ENCODE data around the gene EIF4E3.

The EIF4E3 gene

GRCh38 chr3:71689291-71689690 lies 35.9 kb downstream of the EIF4E3 start:
- no peak for DNase-seq (ENCODE audit: low read depth)

DNA sequence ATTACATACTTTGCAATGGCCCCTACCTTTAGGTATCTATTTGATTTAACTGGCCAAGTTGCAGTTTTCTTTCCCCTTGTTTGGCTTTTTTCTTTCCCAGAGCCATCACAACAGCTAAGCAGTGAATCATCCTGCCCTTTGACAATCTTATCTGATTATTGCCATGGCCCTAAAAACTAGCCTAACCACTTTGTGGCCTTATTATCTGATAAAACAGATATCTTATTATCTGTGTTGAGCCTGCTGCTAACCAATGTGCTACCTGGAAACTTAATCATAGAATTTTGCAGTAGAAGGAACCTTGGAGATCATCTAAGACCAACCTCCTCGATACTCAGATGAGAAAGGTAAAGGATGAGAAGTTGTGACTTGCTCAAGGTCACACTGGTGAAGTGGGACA lies 37.1 kb downstream of the EIF4E3 start:
- no peak for DNase-seq (ENCODE audit: low read depth)

DNA sequence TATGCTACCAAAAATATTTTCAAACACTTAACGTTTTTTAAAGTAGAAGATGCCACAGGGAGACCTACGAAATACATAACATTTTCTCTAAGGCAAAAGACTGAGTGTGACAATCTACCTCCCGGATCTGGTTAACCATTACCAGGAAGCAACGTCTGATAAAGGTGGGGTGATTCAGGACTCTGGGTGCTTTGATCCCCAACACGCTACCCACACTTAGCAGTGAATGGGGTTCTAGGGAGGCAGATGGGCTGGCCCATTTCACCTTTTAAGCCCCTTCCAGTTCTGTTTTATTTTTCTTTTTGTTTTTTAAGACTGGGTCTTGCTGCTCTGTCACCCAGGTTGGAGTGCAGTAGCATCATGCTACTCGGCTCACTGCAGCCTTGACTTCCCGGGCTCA lies 39.5 kb downstream of the EIF4E3 start:
- DNase-seq (ENCODE audit: low read depth), result no peak

- no peak for DNase-seq (ENCODE audit: low read depth)
These were observed 40.3 kb downstream of the EIF4E3 start for GRCh38 chr3:71684757-71685386.

DNA sequence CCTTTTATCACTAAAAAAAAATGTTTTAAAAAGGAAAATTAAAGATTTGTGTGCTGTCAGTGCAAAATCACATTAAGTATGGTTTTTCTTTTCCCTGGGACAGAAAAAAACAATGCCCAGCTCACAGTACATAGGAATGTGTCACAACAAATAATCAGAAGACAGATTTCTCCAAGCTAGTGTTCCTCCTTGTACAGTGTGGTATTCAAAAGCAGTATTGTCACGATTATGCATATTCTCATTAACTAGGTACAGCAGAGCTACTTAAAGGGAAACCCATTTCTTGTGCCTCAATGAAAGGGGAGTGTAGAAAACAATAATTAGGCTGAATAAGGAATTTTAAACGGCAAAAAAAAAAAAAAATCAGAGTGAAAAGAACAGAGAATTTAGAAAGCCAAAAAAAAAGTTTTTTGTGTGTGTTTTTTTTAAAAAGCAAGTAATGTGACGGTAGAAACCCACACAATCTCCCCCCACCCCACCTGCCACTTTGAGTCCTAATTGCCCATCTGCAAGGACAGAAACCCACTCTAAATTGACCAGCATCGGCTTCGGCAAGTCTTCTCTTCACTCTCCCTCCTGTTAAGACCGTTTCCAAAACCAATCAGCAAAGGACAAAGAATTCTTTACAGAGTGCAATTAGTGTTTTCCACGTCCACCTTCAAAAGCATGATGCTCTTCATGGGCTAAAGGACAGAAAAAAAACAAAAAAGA lies 41.0 kb downstream of the EIF4E3 start:
- DNase-seq (ENCODE audit: low read depth), result no peak

DNA sequence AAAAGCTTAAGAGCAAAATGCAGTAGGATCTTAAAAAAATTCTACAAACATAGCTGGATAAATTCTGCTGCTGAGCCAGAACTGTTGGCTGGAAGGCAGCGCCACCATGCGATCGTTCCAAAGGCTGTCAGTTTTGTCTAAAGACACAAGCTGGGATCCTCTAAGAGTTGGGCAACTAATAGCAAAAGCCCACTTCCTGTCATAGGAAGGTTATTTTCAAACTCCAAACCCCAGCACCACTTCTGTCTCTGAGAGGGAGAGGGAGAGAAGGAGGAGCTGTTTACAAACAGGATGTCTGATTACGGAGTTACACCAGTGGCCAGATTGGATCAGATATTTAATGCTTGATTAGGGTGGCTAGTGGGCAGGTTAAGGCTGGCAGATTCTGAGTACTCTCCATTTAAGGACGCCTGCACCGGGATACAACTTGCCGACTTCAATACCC lies 44.0 kb downstream of the EIF4E3 start:
- no peak for DNase-seq (ENCODE audit: low read depth)

- DNase-seq (ENCODE audit: low read depth), result no peak
These were observed 44.6 kb downstream of the EIF4E3 start for GRCh38 chr3:71680603-71681002.

GRCh38 chr3:71676931-71677330 lies 48.3 kb downstream of the EIF4E3 start:
- DNase-seq (ENCODE audit: low read depth), result no peak

DNA sequence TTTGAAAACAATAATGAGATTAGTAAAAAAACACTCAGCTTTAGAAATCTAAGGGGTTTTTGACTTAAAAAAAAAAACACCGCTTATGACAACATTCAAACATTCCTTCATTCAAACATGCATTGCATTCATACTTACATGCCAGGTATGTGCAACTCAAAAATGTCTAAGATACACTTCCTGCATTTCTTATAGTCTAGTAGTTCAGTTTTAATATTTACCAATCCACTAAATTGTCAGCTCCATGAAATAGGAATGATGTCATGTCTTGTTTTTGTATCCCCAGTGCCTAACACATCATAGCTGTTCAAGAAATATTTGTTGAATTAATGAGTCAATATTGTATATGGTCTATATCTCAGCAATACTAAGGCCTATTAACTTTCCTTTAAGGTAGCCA lies 51.7 kb downstream of the EIF4E3 start:
- no peak for DNase-seq (ENCODE audit: low read depth)

- DNase-seq (ENCODE audit: low read depth), result no peak
These were observed 52.4 kb downstream of the EIF4E3 start for GRCh38 chr3:71672807-71673206.

DNA sequence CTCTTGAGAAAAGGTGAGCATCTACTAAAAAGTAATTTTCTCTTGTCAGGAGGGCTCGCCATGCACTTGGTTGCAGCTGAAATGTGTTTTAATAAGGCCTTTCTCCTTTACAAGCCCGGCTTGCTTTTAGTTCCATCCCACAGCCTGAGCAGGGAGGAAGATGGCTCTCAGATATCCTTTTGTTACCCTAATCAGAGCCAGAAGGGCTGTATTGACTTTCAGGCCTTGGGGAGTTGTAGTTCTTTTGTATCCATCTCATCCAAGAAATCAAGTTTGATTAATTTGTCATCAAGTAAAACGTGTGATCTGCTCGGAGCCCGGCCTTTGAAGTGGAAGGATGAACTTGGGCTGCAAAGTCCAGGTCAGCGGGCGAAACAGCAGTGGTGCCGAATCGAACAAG lies 52.9 kb downstream of the EIF4E3 start:
- no peak for DNase-seq (ENCODE audit: low read depth)

GRCh38 chr3:71671216-71671845 lies 53.9 kb downstream of the EIF4E3 start:
- DNase-seq (ENCODE audit: low read depth), result no peak

DNA sequence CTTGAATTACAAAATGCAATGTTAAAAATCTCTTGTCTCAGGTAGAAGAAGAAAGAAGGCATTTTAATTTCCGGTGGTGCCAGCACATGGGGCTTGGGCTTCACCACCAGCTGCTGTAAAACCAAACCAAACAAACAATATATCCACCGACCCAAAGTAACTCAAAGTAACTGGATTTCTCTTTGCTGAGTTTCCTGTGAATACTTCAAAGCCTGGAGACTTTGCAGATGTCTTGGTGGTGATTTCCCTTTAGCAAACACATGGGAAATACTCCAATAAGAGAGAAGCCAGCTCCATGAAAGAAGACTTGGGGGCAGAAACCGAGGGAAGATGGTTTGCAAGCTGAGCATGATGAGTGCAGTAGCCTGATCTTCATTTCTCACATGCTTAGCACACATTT lies 62.6 kb downstream of the EIF4E3 start:
- no peak for DNase-seq (ENCODE audit: low read depth)

- DNase-seq (ENCODE audit: low read depth), result no peak
These were observed 63.1 kb downstream of the EIF4E3 start for GRCh38 chr3:71662056-71662455.

DNA sequence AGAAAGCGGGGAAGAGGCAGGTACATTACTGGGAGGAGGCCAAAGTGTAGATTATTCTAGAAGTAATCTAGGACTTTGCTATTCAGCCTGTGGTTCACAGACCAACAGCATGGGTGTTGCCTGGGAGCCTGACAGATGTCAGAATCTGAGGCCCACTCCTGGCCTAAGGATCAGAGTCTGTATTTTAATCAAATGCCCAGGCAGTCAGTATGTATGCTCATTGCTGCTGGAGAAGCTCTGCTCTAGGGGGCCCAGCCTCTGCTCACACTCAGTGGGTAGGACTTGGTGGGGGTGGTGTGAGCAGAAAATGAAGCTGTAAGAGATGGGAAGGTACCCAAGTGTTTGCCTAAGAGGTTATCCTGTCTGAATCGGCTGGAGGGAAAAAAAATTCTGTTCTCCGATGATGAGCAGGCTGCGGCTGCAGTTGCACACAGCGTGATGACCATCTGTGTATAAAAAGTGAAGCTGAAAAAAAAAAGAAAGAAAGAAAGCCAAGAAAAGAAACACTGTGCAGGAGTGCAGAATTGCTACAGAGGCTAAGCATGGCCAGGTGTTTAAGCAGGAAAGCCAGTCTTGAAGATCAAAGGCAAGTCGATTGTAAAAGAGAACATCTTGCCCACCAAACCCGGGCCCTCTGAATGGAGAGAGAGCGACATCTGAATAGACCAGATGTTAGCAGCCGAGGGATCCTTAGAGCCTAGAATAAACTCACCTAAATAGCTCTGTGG lies 65.2 kb downstream of the EIF4E3 start:
- no peak for DNase-seq (ENCODE audit: low read depth)

- no peak for DNase-seq (ENCODE audit: low read depth)
These were observed 67.2 kb downstream of the EIF4E3 start for GRCh38 chr3:71657831-71658530.

DNA sequence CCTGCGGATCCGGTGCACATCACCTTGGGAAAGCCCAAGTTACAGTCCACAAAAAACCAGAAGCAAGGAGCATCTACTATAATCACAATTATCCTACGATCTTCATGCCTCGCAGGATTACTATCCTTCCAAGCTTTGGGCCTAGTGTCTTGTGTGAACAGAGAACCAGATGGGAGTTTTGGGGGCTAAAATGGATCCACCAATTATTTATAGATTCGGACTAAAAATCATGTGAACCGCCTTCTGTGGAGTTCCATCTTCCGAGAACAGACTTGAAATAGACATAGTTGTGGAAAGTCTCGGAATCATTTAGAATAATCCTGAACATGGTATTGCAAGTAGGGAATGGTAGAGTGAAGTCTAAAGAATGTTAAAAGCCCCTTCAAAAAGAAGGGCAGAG lies 70.1 kb downstream of the EIF4E3 start:
- DNase-seq (ENCODE audit: low read depth), result no peak

- DNase-seq (ENCODE audit: low read depth), result no peak
These were observed 71.8 kb downstream of the EIF4E3 start for GRCh38 chr3:71653414-71653807.

DNA sequence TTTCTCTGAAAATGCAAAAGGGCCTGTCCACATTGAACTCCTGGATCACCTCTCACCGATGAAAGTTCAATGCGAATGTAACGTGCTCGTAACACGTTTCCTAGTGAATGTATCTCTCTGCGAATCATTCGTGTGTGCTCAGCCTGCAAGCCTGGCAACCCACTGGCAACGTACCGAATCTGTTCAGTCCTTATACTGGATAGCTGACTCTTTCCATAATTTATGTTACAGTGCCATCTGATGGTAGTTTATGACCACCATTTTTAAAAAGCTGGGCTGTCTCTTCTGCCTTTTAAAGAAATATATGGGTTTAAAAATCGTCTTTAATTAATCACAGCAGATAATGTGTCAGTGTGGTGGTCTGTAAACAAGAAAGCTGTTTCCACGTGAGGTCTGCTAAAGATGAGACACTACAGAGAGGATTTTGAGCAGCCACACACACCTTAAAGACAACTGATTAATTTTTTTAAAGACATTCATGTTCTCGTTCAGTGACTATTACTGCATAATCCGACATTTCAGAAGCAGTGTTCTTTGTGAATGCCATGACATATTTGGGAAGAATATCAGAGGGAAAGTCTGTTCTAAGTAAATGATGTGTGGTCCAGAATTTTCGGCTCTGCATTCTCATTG lies 72.3 kb downstream of the EIF4E3 start:
- DNase-seq (ENCODE audit: low read depth), result no peak

- DNase-seq (ENCODE audit: low read depth), result no peak
These were observed 73.6 kb downstream of the EIF4E3 start for GRCh38 chr3:71651625-71652024.

GRCh38 chr3:71650372-71650771 lies 74.8 kb downstream of the EIF4E3 start:
- DNase-seq (ENCODE audit: low read depth), result no peak

- no peak for DNase-seq (ENCODE audit: low read depth)
These were observed 75.4 kb downstream of the EIF4E3 start for GRCh38 chr3:71649757-71650156.
